SK-N-SH (cell line): ENCODE measurements around the gene PPAN.

Experiments
- CTCF ChIP-seq: fragments of 200-600 bp; sonication (generic); IDR thresholded peaks from 2 replicates; pipeline ENCODE4 v1.6.1; 2017; ENCODE audit warnings: antibody characterized with exemption, mild to moderate bottlenecking, moderate library complexity
- EP300 ChIP-seq, 2 experiments: IDR thresholded peaks; 2 replicates each; pipeline versions ENCODE4 v1.4.0 to v1.6.1; 2012; ENCODE audit warnings: borderline replicate concordance in 1 of 2, low read depth in 1 of 2, low read length in 1 of 2
- EZH2phosphoT487 ChIP-seq: fragments of 200-600 bp; sonication (generic); IDR thresholded peaks from 2 replicates; pipeline ENCODE4 v1.6.1; 2017; ENCODE audit warnings: low read depth, mixed run types, mild to moderate bottlenecking, antibody characterized with exemption, moderate library complexity, borderline replicate concordance
- MEF2A ChIP-seq: IDR thresholded peaks from 2 replicates; pipeline ENCODE4 v1.4.0; 2012; ENCODE audit warnings: low read depth, borderline replicate concordance
- RAD21 ChIP-seq: IDR thresholded peaks from 2 replicates; pipeline ENCODE4 v1.6.1; 2012; ENCODE audit warnings: mild to moderate bottlenecking, low read length
- RCOR1 ChIP-seq: fragments of 150-350 bp; IDR thresholded peaks from 2 replicates; pipeline ENCODE4 v1.6.1; 2017; ENCODE audit warnings: antibody characterized with exemption, low read length
- RFX5 ChIP-seq: IDR thresholded peaks from 2 replicates; pipeline ENCODE4 v1.6.1; 2012; ENCODE audit warnings: mild to moderate bottlenecking, improper control_type of control experiment, low read length
- SIN3A ChIP-seq: IDR thresholded peaks from 2 replicates; pipeline ENCODE4 v1.6.1; 2012; ENCODE audit warnings: low read depth, mild to moderate bottlenecking, low read length, moderate library complexity, borderline replicate concordance
- TAF1 ChIP-seq: IDR thresholded peaks from 2 replicates; pipeline ENCODE4 v1.6.1; 2012; ENCODE audit warnings: low read depth, mild to moderate bottlenecking, low read length, moderate library complexity, borderline replicate concordance
- USF2 ChIP-seq: fragments of 150-350 bp; IDR thresholded peaks from 2 replicates; pipeline ENCODE4 v1.6.1; 2017; ENCODE audit warnings: antibody characterized with exemption, low read length, low read depth, borderline replicate concordance

DNA sequence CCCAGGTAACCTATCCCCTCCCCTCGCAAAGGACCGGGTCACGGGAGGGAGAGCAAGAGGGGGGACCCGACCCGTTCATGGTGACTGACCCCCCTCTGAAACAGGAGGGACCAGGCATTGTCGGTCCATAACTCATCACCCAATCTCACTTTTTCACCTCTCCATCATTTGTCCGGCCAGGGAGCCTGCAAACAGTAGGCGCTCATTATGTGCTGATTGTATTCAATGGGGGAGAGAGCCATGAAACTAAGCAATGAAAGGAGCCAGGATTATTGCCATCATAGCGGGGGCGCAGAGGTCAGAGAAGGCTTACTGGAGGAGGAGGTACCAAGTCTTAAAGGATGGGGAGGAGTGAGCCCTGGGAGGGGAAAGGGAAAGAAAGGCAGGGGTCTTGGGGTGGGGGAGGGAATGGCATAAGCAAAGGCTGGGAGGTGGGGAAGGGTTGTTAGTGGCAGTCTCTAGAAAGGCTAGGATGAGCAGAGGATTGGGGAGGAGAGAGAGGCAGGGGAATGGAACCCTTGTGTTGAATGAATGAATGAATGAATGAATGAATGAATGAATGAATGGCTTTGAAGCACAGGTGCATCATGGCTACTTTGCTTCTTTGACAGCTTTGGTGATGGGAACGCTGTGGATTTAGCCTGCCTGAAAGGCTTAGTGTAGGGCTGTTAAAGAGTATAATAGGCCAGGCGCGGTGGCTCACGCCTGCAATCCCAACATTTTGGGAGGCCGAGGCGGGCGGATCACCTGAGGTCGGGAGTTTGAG is 18.7 kb upstream of the PPAN start:
- TF ChIP-seq CTCF (no peak), TAF1 (no peak), RCOR1 (no peak), SIN3A (no peak), USF2 (no peak), MEF2A (no peak), EZH2phosphoT487 (no peak), EP300 (IDR thresholded peaks at IDR 0.05; ENCODE audit: borderline replicate concordance in 1 of 2, low read depth in 1 of 2, low read length in 1 of 2) (no peak), RAD21 (no peak), RFX5 (no peak)
